ELF-1 (cell line): Measurements from ENCODE around the gene AKAP13.
A peak's percentile ranks its signal among the peaks of the same experiment; 100 is the strongest.
"Not testable (repeated sequence)": the region's sequence is repeated elsewhere in the genome, so short reads cannot be mapped to it uniquely, and the experiment has no call there.

Source experiments
- DNase-seq: peaks from one replicate; pipeline ENCODE4 v3.0.0-alpha.2; 2016; ENCODE audit warnings: low read depth, low spot score

The AKAP13 gene

DNA sequence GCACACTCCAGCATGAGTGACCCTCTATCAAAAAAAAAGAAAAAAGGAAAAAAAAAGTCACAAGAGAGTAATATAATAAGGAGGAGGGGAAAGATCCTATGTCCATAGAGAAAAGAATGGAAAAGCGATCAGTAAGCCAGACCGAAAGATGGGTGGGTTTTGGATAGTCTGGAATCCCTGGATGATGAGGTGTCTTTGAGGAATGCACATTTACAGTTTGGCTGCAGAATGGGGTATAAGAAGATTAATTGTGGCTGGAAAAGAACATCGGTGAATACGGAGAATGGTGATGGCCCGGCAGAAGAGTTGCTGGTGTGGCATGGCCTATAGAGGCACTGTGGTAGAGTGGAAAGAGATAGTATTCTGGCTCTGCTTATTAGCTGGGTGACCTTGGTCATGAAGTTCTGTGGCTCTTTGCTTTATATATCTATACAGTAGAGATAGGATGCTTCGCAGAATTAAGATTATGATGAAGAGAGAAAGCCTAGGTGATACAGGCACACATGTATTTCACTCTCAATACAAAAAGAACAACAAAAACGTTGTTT is 187.9 kb downstream of the AKAP13 start:
- no peak for DNase-seq

DNA sequence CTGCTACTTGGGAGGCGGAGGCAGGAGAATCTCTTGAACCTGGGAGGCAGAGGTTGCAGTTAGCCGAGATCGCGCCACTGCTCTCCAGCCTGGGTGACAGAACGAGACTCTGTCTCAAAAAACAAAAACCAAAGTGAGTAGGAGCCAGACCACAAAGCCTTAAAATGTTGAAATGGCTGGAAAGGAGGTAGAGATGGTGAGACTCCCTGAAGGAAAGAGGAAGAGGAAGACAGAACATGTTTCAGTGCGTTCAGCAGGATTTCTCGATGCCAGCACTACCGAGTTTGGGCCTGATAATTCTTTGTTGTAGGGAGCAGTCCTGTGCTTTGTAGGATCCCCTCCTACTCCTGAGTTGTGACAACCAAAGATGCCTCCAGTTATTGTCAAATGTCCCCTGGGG is 189.9 kb downstream of the AKAP13 start:
- no peak for DNase-seq

DNA sequence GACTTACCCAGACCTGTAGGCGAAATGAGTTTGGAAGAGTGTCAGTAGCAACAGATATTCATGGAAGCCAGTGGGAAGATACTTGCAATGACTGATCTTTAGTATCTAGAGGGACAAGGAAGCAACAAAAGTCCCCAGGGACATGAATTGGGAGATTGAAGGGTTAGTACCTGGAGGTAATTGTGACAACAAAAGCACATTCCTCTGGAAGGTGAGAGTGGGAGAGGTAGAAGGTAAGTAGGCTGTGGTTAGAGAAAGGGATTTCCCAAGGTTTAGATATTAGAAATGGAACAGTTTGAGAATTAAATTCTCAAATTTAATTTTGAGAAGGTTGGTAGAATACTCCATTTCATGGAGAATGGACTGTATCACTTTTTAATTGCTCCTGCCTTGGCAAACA is 191.4 kb downstream of the AKAP13 start:
- DNase-seq, result peak; percentile 24

DNA sequence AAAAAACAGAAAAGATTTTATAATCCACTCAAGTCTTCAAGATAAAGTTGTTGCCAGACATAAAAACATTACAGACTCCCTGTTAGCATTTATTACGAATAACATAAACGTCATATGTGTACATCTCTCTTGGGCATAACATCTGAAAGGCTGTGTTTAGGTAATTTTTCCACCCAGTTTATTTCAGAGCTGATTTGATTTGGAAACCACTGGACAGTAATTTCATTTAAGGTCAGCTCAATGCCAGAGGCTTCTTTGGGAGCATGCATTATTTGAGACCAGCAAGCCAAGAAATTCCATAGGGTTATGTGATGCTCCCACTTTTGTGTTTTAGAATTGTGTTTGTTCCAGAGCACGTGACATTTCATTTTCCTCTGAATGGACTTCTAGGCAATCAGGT is 196.0 kb downstream of the AKAP13 start:
- no peak for DNase-seq

DNA sequence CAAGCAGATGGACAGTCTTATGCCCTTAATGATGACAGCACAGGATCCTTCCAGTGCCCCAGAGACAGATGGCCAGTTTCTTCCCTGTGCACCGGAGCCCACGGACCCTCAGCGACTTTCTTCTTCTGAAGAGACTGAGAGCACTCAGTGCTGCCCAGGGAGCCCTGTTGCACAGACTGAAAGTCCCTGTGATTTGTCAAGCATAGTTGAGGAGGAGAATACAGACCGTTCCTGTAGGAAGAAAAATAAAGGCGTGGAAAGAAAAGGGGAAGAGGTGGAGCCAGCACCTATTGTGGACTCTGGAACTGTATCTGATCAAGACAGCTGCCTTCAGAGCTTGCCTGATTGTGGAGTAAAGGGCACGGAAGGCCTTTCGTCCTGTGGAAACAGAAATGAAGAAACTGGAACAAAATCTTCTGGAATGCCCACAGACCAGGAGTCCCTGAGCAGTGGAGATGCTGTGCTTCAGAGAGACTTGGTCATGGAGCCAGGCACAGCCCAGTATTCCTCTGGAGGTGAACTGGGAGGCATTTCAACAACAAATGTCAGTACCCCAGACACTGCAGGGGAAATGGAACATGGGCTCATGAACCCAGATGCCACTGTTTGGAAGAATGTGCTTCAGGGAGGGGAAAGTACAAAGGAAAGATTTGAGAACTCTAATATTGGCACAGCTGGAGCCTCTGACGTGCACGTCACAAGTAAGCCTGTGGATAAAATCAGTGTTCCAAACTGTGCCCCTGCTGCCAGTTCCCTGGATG is 198.7 kb downstream of the AKAP13 start:
- DNase-seq, result no peak

DNA sequence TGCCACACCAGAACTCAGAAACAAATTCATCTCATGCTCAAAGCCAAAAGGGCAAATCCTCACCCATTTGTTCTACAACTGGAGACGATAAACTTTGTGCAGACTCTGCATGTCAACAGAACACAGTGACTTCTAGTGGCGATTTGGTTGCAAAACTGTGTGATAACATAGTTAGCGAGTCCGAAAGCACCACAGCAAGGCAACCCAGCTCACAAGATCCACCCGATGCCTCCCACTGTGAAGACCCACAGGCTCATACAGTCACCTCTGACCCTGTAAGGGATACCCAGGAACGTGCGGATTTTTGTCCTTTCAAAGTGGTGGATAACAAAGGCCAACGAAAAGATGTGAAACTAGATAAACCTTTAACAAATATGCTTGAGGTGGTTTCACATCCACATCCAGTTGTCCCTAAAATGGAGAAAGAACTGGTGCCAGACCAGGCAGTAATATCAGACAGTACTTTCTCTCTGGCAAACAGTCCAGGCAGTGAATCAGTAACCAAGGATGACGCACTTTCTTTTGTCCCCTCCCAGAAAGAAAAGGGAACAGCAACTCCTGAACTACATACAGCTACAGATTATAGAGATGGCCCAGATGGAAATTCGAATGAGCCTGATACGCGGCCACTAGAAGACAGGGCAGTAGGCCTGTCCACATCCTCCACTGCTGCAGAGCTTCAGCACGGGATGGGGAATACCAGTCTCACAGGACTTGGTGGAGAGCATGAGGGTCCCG is 199.7 kb downstream of the AKAP13 start:
- no peak for DNase-seq

DNA sequence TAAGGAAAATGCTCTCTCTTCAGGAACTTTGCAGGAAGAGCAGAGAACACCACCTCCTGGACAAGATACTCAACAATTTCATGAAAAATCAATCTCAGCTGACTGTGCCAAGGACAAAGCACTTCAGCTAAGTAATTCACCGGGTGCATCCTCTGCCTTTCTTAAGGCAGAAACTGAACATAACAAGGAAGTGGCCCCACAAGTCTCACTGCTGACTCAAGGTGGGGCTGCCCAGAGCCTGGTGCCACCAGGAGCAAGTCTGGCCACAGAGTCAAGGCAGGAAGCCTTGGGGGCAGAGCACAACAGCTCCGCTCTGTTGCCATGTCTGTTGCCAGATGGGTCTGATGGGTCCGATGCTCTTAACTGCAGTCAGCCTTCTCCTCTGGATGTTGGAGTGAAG is 200.5 kb downstream of the AKAP13 start:
- DNase-seq, result no peak

DNA sequence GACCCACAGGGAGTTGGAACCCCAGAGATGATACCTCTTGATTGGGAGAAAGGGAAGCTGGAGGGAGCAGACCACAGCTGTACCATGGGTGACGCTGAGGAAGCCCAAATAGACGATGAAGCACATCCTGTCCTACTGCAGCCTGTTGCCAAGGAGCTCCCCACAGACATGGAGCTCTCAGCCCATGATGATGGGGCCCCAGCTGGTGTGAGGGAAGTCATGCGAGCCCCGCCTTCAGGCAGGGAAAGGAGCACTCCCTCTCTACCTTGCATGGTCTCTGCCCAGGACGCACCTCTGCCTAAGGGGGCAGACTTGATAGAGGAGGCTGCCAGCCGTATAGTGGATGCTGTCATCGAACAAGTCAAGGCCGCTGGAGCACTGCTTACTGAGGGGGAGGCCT is 201.1 kb downstream of the AKAP13 start:
- DNase-seq, result no peak

DNA sequence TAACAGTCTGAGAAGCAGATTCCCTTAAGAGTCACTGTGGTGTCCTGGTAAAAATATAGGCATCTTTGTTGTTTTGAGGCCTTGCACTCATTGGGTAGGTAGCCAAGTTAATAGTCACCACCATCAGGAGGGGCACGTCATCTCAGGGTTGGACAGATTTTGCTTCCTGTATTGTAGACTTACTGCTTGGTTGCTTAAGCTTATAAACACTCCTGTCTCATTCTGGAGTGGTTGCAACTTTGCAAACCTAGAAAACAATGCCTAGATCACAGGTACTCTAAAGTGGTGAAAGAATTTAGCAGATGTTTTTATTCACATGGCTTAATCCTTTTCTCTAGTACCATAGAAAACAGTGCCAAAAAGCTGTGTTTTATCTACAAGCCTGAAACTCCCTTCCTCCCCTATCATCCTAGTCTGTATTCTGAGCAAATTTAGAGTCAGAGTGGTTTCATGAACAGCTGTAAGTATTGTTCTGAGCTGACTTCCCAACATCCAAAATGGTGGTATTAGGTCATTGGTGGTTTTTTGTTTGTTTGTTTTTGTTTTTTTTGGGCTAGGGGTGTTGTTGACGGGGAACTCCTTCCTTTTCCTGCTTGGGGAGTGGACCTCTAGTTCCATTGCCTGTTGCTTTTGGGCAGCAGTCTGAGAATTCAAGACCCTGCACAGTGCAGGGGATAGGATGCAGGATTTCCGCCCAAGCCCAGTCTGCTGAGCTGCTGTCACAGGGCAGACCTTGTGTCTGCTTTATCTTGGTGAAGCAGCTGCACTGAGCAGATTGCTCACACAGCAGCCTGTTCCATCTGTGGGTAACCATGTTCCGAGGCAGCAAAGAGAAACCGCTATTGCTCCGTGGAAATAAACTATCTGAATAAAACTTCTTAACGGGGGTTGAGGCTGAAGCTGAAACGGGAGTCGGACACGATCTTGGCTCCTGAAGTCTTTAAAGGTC is 202.0 kb downstream of the AKAP13 start:
- no peak for DNase-seq

DNA sequence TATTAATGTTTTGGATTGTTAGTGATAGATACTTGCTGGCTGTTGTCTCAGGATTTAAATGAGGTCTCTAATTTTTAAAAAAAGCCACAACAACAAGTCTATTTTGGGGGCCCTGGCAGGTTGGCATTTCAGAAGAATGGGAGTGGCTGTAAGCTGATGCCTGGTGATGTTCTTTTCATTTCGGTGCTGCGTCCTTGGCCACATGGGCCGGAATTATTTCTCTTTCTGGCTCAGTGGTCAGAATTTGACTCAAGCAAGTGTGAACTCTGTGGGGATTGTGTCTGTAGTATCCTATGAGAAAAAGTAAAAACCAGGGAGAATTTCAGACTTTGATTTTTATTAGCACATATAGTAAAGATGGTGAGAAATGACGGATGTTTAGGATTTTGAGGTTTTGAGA is 203.0 kb downstream of the AKAP13 start:
- DNase-seq, result no peak

DNA sequence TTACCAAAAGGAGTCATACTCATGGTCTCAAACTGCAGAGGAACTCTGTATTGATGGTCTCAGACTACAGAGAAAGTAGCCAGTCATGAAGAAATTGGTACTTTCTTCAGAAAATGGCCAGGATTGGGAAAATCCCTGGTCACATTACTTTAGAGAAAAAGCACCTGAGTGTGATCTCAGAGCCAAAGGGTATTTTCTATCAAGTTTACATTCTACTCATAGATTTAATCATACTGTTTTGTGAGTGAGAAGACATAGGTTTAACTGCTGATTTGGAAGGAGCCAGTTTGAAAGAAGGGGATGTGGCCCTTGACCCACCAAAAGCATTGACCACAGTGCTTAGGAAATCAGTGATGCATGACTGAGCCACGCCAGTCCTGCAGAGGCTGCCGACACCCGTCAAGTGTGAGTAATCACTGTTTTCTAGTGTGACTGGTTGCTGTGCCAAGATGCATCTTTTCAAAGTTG is 203.6 kb downstream of the AKAP13 start:
- no peak for DNase-seq

DNA sequence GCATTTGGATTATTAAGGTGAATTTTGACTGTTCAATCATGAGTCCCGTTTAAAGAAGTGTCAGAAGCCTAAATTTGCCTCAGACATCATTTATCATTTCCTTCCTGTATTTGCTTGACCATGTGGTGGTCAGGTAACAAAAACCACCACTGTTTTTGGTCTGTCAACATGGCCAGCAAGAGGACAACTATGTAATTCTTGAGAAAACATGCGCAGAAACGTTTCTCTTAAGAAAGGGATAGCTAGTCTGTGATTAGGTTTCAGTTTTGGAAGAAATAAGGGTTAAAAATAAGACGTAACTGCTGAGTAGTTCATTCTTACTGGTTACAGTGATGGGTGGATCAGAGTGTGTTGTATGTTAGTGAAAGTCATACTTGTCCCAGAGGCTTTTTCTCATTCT is 204.5 kb downstream of the AKAP13 start:
- DNase-seq, result no peak

DNA sequence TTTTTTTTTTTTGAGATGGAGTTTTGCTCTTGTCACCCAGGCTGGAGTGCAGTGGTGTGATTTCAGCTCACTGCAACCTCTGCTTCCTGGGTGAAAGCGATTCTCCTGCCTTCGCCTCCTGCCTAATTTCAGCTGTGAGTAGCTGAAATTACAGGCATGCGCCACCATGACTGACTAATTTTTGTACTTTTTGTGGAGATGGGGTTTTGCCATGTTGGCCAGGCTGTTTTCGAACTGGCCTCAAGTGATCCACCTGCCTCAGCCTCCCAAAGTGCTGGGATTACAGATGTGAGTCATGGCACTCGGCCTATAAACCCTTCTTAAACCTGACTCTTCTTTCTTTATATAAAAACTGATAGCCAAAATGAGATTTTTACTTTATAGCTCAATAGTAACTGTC is 205.8 kb downstream of the AKAP13 start:
- not testable (repeated sequence) for DNase-seq

DNA sequence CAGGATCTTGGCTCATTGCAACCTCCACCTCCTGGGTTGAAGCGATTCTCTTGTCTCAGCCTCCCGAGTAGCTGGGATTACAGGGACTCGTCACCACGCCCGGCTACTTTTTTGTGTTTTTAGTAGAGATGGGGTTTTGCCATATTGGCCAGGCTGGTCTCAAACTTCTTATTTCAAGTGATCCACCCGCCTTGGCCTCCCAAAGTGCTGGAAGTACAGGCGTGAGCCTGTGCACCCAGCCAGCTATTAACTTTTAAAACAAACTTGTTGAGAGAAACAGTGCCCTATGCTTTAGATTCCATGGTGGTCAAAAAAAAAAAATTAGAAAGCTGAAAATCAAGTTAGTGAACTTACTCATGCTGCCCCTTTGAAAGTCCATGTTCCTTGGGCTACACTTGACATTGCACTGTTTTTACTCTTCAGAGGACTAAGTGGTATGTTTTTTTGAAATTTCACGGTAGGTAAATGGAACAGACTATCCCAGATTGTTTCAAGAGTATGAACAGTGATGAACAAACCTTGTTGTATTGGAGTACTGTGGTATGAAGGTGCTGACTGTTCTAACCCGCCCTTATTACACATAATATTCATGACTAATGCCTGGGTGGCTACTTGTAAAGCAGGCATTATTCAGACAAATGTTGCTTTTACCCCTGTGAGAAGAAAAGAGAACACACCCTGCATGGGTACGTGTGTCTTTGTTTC is 207.5 kb downstream of the AKAP13 start:
- no peak for DNase-seq

DNA sequence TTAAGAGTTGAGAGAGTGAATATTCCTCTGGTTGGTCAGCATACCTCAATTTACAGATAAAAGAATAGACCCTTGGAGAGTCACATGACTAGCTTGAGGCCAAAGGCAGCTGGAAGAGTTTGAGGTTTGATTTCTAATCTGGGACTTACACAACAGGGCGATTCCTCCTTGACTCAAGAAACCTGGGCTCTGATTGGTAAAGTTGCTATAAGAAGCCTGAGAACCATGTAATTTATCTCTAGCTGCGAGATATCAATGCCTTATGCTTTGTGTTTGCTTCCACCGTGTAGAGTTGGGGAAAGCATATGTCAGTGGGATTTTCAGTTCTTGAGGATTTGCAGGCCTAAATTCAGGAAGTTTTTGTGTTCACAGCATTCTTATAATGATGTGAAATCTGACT is 208.3 kb downstream of the AKAP13 start:
- no peak for DNase-seq

DNA sequence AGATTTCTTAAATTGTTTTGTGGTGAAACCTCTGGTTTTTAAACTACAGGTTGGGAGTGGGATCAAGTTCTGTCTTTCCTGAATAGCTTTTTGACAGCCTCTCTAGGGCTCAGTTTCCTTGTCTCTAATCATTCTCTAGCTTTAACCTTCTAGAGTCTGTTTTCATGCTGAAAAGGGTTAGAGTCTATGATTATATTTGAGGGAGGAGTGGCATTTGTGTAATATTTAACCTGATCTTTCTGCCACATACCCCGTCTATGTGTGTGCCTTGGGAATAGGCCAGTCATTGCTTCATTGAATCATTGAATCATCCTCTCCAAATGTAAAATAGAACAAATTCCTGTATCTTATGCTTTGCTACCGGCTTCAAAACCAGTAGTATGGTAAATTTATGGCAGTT is 209.4 kb downstream of the AKAP13 start:
- no peak for DNase-seq

DNA sequence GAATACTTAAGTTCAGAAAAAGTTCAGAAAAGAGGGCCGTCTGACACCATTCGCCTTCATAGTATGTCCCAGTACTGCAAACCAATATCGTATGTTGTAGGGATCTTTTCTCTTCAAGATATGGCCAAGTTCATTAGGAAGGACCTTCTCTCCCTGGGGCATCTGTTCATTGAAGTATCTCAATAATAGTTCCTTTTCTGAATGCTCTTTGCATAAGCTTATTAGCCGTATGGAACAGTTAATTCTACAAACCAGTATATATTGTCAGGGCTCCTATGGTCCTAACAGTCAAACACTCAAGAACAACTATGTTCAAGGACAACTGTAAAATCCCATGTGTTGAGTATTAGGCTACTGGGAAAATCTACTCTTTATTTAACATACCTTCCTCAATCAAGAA is 211.2 kb downstream of the AKAP13 start:
- no peak for DNase-seq

DNA sequence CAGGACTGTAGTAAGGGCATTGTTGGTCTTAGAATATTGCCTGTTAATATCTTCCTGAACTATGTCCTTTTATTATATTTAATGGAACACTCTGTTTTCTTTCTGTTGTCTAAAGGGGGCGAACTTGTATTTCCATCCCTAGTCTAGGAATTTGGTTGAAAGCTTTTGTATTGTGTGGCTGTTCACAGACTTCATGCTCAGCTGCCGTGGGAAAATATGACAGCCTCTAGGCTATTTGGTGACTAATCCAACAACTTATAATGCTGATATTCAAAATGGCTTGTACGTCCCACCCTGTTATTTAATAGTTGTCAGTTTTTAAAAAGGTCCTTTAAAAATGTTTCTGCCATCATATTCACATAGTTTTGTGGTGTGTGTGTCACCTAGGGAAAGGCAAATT is 211.7 kb downstream of the AKAP13 start:
- no peak for DNase-seq

DNA sequence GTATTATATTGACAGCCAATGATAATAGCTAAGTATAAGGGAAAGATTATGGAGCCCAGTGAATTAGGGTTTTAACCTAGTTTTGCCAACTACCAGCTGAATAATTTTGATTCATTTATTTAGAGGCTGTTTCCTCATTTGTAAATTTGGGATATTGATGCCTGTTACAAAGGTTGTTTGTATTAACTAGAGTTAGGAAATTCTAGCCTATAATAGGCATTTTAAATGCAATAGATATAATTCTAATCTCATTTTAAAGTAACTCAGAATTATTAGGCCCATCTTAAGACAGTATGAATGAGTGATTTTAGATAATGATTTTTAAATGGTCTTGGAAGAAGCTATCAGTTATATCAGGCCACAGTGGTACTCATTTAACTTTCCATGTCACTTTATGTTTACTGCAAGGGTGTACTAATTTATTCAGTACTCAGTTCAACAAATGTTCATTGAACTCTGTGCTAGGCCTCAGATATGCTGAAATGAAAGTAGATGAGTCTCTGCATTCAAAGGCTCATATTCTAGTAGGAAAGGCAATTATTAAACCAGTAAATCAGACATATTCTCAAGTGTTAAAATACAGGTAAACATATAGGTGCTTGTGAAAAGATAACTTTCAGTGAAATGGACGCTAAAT is 213.5 kb downstream of the AKAP13 start:
- DNase-seq, result no peak

DNA sequence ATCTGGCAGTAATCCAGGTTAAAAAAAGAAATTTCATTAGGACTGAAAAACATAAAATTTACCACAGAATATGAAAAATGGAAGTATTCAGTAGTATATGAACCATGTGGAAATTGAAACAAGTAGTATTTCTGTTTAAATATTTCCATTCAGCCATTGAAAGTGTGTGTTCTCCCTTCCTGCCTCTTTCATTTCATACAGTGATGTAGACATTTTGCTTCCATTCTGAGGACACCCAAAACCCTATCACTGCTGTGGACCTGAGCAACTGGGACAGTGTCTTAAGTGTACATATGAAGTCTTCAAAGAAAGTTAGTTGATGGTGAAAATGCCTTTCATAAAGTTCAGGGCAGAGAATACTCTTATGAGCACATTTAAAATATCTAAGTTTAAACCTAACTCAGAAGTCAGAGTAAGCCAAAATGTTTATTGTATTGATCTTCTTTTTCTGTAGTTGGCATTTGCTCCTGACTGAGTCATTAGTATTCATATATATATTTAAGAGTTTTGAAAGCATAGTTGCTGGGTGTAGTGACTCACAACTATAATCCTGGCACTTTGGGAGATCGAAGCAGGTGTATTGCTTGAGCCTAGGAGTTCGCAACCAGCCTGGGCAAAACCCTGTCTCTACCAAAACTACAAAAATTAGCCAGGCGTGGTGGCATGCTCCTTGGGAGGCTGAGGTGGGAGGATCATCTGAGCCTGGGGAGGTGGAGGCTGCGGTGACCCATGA is 215.6 kb downstream of the AKAP13 start:
- no peak for DNase-seq
